Rectal smooth muscle tissue (tissue), 1 donor: ENCODE measurements around the gene GTF2IRD1.
"Not testable (repeated sequence)": the region's sequence is repeated elsewhere in the genome, so short reads cannot be mapped to it uniquely, and the experiment has no call there.

ENCODE experiments used
- H3K27ac ChIP-seq: one replicate; pipeline ENCODE4 v1.7.0; 2013; ENCODE audit warnings: low read depth, low read length, inconsistent platforms
- H3K27me3 ChIP-seq: one replicate; pipeline ENCODE4 v1.7.0; 2013; ENCODE audit warnings: low read length; ENCODE audit not compliant: control insufficient read depth, insufficient read depth
- H3K36me3 ChIP-seq: one replicate; pipeline ENCODE4 v1.7.0; 2013; ENCODE audit warnings: low read length; ENCODE audit not compliant: control insufficient read depth, insufficient read depth
- H3K4me1 ChIP-seq: one replicate; pipeline ENCODE4 v1.7.0; 2013; ENCODE audit warnings: low read length; ENCODE audit not compliant: control insufficient read depth, insufficient read depth
- H3K4me3 ChIP-seq: one replicate; pipeline ENCODE4 v1.7.0; 2013; ENCODE audit warnings: low read length
- H3K9ac ChIP-seq: one replicate; pipeline ENCODE4 v1.7.0; 2013; ENCODE audit warnings: low read length

Gene GTF2IRD1

DNA sequence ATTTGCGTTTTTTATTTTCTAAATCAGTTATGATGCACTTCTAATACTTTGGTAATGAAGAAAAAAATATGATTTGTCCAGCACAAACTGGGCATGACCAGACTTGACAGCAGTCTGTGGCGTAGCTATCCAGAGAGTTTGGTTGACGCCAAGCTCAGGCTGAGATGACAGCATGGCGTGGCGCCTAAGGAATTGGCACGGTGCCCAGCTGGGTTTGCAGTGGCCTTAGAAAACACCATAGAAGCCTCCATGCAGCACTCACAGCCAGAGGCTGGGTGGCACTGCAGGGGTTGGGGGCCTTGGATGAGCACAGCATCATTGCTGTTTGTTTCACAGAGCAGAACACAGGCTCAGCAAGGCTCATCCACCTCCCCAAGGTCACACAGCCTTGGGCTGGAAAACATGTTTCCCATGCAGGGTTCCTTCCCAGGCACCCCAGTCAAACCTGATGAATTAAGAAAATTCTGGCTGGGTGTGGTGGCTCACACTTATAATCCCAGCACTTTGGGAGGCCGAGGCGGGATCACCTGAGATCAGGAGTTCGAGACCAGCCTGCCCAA is 88.9 kb downstream of the GTF2IRD1 start:
- Histone ChIP-seq H3K36me3 (no peaks in the 10 kb centered on the region), H3K4me1 (no peaks in the 10 kb centered on the region), H3K4me3 (no peak overlapping the region), H3K27me3 (no peaks in the 10 kb centered on the region), H3K9ac (no peak overlapping the region), H3K27ac (no peak overlapping the region)

DNA sequence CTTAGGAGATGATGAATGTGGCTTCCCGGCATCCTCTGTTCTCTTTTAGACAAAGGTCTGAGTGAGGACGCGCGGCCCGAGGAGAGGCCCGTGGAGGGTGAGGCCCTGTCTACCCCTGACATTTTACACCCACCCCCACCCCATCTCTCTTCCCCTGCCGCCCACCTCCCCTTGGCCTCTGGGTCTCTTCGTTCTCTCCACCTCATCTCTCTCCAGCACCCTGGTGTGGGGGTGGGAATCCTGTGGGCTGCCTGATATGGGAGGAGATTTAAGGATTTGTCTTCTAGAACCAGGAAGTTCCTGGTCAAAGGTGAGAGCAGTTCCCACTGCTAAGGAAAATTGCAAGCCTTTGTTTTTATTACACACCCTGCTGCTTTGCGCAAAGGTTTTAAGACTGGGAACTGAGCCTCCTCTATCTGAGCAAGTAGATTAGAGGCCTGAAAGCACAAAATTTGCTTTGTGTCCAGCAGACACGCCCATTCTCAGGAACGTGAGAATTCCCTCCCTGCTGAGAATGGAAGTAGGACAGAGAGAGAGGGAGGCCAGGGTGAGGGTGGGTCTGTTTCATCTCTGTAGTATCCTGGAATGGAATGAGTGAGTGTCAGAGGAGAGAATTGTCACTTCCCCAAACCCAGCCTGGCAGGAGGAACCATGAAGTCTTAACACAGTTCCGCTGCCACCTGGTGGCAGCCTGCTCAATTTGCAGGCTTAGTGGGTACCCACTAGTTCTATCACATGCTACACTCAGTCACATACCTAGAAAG is 91.2 kb downstream of the GTF2IRD1 start:
- H3K36me3 ChIP-seq = no peaks in the 10 kb centered on the region
- H3K4me1 ChIP-seq = no peaks in the 10 kb centered on the region
- no peak overlapping the region for H3K27ac ChIP-seq
- H3K27me3 ChIP-seq = no peaks in the 10 kb centered on the region
- H3K4me3 ChIP-seq = no peak overlapping the region
- no peak overlapping the region for H3K9ac ChIP-seq

GRCh38 chr7:74545921-74546320 is 92.2 kb downstream of the GTF2IRD1 start:
- Histone ChIP-seq H3K9ac (no peak overlapping the region), H3K27me3 (no peaks in the 10 kb centered on the region), H3K27ac (no peak overlapping the region), H3K4me1 (no peaks in the 10 kb centered on the region), H3K4me3 (no peak overlapping the region), H3K36me3 (no peaks in the 10 kb centered on the region)

DNA sequence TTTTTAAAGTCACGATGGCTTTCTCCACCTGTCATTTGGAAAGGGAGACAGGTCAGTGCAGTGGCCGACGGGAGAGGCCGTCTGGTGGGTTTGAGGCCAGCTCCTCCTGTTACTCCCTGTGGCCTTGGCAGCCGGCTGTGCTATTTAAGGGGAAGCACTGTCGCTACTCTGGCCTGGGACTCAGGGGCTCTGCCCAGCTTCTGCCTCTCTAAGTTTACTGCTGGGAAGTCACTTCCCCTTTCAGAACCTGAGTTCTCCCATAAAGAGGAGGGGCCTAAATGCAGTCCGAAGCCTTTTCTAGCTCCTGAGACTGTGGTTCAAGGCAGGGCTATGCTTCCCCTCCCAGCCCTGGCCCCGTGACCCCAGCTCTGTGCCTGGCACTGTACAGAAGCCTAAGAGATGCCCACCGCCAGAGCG is 99.9 kb downstream of the GTF2IRD1 start:
- not testable (repeated sequence) for H3K4me3 ChIP-seq, H3K27ac ChIP-seq, H3K4me1 ChIP-seq, H3K27me3 ChIP-seq, H3K9ac ChIP-seq, H3K36me3 ChIP-seq

DNA sequence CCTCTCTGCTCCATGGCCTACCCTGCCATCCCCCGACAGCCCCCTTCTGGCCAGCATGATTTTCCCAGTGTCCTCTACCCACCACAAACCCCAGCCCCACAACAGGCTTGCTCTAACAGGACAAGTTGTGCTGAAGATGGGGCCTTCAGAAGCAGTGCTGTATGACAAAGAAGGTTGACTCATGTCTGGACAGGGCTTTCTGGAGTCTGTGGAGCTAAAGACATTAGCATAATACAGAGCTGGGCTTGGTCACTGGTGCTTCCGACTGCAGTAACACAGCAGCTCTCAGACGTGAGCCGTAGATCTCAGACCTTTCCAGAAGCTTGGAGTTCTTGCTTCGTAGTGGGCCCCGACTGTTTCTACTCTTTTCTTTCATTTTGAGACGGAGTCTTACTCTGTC is 100.5 kb downstream of the GTF2IRD1 start:
- Histone ChIP-seq H3K27me3 (no peaks in the 10 kb centered on the region), H3K36me3 (no peaks in the 10 kb centered on the region), H3K4me1 (no peaks in the 10 kb centered on the region), H3K4me3 (no peak overlapping the region), H3K27ac (no peak overlapping the region), H3K9ac (no peak overlapping the region)

- Histone ChIP-seq H3K4me1 (no peaks in the 10 kb centered on the region), H3K36me3 (no peaks in the 10 kb centered on the region), H3K4me3 (no peak overlapping the region), H3K27me3 (no peaks in the 10 kb centered on the region), H3K27ac (no peak overlapping the region), H3K9ac (no peak overlapping the region)
Measured at GRCh38 chr7:74560086-74560719, 106.5 kb downstream of the GTF2IRD1 start.

GRCh38 chr7:74561898-74562613 is 108.3 kb downstream of the GTF2IRD1 start:
- Histone ChIP-seq H3K4me1 (no peaks in the 10 kb centered on the region), H3K27ac (no peak overlapping the region), H3K4me3 (no peak overlapping the region), H3K36me3 (no peaks in the 10 kb centered on the region), H3K27me3 (no peaks in the 10 kb centered on the region), H3K9ac (no peak overlapping the region)

- H3K27ac ChIP-seq, H3K9ac ChIP-seq, H3K4me3 ChIP-seq, H3K4me1 ChIP-seq, H3K27me3 ChIP-seq, H3K36me3 ChIP-seq: not testable (repeated sequence)
Measured at GRCh38 chr7:74563639-74564038, 109.9 kb downstream of the GTF2IRD1 start.

DNA sequence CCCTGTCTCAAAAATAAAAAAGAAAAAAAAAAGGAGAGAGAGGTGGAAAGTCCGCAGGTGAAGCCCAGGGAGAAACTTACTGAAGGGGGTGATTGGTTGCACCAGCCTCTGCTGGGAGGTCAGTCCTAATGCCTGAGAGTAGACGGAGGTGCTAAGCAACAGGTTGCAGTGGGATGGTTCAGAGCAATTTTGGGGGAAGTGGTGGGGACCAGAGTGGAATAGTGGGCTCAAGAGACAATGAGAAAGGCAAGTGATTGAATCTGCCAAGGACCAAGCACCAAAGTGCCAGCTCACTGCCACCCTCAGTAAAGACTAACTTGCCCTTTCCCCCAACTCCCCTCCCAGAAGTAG is 113.6 kb downstream of the GTF2IRD1 start:
- Histone ChIP-seq H3K27me3 (no peaks in the 10 kb centered on the region), H3K4me1 (no peaks in the 10 kb centered on the region), H3K9ac (no peak overlapping the region), H3K27ac (no peak overlapping the region), H3K4me3 (no peak overlapping the region), H3K36me3 (no peaks in the 10 kb centered on the region)

GRCh38 chr7:74568658-74569057 is 115.0 kb downstream of the GTF2IRD1 start:
- Histone ChIP-seq H3K36me3 (no peaks in the 10 kb centered on the region), H3K27me3 (no peaks in the 10 kb centered on the region), H3K4me1 (no peaks in the 10 kb centered on the region), H3K9ac (no peak overlapping the region), H3K27ac (no peak overlapping the region), H3K4me3 (no peak overlapping the region)

- Histone ChIP-seq H3K4me1 (no peaks in the 10 kb centered on the region), H3K36me3 (no peaks in the 10 kb centered on the region), H3K9ac (no peak overlapping the region), H3K4me3 (no peak overlapping the region), H3K27me3 (no peaks in the 10 kb centered on the region), H3K27ac (no peak overlapping the region)
Measured at GRCh38 chr7:74569501-74570075, 115.9 kb downstream of the GTF2IRD1 start.

DNA sequence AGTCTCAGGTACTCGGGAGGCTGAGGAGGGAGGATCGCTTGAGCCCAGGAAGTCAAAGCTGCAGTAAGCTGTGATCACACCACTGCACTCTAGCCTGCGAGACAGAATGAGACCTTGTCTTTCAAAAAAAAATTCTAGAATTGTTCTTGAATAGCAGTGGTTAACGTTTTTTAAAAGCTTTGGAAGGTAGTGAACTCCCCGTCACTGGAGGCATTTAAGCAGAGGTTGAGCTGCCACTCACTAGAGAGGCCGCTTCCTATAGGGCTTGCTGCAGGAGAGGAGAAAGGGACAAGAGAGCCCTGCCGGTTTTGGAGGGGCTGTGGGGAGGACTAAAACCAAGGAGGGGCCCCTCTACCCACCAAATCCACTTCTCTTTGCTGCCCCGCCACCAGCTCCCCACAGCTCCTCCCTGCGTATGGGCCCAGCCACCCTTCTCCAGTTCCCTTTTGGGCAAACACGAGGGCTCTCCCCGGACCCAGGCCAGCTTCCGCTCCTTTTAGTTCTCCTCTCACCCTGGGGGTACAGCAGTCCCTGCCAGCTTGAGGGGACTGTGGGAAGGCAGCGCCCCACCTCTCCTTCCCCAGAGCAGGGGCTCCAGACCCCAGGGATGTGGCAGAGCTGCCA is 116.9 kb downstream of the GTF2IRD1 start:
- no peaks in the 10 kb centered on the region for H3K27me3 ChIP-seq
- H3K4me1 ChIP-seq = no peaks in the 10 kb centered on the region
- H3K9ac ChIP-seq = no peak overlapping the region
- no peaks in the 10 kb centered on the region for H3K36me3 ChIP-seq
- no peak overlapping the region for H3K4me3 ChIP-seq
- no peak overlapping the region for H3K27ac ChIP-seq
